ENCODE data around the gene LRP11.

DNA sequence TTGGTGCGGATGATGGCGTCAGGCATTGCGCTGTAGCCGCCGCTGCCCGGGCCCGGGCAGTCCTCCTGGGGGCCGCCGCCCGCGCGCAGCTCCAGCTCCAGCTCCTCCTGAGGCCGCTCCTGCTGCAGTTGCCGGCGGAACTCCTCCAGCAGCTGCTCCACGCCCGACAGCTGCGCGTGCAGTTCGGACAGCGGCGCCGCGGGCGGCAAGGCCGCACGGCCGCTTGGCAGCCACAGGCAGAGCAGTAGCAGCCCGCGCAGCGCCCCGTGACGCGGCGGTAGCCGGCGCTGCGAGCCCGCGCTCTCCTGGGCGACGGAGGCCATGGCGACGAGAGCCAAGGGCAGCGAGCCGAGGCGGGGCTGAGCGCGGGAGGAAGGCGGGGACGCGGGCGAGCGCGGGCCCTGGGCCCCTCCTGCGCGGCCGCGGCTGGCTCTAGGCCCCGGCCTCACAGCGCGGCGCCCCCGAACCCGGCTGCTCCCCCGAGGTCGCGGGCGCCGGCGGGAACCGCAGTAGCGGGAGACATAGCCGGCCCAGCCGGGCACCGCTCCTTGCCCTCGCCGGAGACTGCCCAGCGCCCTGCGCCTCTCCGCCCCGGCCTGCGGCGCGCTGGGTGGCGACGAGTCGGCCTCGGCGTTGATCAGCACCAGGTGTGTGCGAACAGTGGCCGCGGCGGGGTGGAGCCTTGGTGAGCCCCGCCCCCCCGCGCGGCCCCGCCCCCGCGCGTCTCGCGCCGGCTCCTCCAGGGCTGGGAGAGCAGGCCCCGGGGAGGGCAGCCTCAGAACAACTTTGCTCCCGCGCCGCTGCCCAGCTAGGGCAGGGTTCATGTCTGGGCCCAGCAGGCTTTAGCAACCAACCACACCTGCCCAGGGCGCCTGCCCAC lies at the start of gene LRP11:
- TF ChIP-seq, protein P1, sequence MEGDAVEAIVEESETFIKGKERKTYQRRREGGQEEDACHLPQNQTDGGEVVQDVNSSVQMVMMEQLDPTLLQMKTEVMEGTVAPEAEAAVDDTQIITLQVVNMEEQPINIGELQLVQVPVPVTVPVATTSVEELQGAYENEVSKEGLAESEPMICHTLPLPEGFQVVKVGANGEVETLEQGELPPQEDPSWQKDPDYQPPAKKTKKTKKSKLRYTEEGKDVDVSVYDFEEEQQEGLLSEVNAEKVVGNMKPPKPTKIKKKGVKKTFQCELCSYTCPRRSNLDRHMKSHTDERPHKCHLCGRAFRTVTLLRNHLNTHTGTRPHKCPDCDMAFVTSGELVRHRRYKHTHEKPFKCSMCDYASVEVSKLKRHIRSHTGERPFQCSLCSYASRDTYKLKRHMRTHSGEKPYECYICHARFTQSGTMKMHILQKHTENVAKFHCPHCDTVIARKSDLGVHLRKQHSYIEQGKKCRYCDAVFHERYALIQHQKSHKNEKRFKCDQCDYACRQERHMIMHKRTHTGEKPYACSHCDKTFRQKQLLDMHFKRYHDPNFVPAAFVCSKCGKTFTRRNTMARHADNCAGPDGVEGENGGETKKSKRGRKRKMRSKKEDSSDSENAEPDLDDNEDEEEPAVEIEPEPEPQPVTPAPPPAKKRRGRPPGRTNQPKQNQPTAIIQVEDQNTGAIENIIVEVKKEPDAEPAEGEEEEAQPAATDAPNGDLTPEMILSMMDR (conservative IDR thresholded peaks at IDR 0.05 in 1 of 2, IDR thresholded peaks at IDR 0.05 in 1 of 2; ENCODE audit: low read depth in 1 of 2, low read length in 2 of 2), result no peak
- TF ChIP-seq EZH2 (IDR thresholded peaks at IDR 0.05; ENCODE audit: low read length, missing control alignments), result no peak

All from fibroblast of lung (primary cell).